ENCODE results near the gene ZNF384. TPM values are rescaled to one million over a fixed set of nuclear protein-coding genes. Genes with fewer than 3 reads are reported as not detected.

Gene ZNF384
- total and polyA plus RNA-seq, 3 donors from 2014 or later = 78.5 to 94.9 (median 85.1) TPM

DNA sequence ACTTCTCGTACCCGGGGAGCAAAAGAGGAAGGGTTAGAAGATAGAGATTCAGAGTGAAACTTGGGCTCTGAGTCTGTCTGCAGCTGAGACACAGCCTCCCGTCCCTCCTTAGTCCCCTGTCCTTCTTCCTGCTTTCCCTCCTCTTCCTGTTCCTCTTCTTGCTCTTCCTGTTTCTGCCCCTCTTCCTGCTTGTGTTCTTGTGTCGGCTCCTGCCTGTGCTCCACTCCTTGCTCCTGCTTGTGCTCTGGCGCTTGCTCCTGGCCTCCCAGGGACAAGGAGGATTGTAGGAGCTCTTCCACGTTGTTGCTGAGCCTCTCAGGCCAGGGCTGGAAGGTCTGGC lies 44.9 kb downstream of the ZNF384 start:
- TF ChIP-seq, protein P1, sequence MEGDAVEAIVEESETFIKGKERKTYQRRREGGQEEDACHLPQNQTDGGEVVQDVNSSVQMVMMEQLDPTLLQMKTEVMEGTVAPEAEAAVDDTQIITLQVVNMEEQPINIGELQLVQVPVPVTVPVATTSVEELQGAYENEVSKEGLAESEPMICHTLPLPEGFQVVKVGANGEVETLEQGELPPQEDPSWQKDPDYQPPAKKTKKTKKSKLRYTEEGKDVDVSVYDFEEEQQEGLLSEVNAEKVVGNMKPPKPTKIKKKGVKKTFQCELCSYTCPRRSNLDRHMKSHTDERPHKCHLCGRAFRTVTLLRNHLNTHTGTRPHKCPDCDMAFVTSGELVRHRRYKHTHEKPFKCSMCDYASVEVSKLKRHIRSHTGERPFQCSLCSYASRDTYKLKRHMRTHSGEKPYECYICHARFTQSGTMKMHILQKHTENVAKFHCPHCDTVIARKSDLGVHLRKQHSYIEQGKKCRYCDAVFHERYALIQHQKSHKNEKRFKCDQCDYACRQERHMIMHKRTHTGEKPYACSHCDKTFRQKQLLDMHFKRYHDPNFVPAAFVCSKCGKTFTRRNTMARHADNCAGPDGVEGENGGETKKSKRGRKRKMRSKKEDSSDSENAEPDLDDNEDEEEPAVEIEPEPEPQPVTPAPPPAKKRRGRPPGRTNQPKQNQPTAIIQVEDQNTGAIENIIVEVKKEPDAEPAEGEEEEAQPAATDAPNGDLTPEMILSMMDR (IDR thresholded peaks at IDR 0.05) = no peak
- Histone ChIP-seq H3K4me3 (no peak overlapping the region), H3K36me3 (ENCODE audit: low read depth, missing control alignments) (no peaks in the 10 kb centered on the region), H3K27me3 (no peaks in the 10 kb centered on the region), H3K27ac (no peak overlapping the region), H3K9me3 (no peaks in the 10 kb centered on the region), H3K4me1 (peaks cover 10% of the 10 kb centered on the region)
- 65 to 77% methylated on average over 6 of the region's 6 CpGs for WGBS, 2 donors
- intact Hi-C loops (cut with DNase I; ENCODE audit: low total_unique reads) = no loop called here
- DNase-seq = no peak

DNA sequence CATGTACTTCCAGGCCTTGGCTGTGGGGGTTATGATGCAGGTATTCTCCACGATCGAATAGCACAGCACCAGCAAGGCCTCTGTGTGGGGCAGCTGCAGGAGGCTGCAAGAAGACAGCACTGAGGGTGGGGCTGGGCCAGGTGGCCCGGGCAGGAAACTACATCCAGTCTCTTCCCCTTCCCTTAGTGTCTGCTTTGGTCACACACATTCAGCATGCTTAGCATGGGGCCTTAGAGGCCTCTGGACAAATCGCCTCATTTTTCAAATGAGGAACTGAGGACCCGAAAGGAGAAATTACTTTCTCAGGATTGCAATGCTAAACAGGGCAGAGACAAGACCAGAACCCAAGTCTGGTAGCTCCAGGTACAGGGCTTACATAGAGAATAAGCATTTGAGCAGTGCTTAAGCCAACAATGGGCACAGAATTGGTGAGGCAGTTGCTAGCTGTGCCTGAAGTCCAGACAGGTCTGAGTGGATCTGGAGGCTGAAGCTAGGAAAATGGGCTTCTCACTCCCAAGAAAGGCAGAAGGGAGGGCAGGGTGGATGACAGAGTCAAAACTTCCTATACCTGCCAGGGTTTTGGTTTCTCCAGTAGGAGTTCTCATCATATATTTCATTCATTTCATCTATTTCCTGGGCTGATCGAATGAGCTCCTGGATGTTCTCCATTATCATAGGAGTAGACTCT lies 45.5 kb downstream of the ZNF384 start:
- H3K9me3 ChIP-seq = no peaks in the 10 kb centered on the region
- no peak overlapping the region for H3K4me3 ChIP-seq
- H3K27ac ChIP-seq = no peak overlapping the region
- intact Hi-C loops (cut with DNase I; ENCODE audit: low total_unique reads) = no loop called here
- TF ChIP-seq, protein P1 (IDR thresholded peaks at IDR 0.05) = no peak
- no peak for TF ChIP-seq POLR2A (IDR thresholded peaks at IDR 0.05)
- 94 to 95% methylated on average over 6 of the region's 6 CpGs for WGBS, 2 donors
- H3K4me1 ChIP-seq = peaks cover 16% of the 10 kb centered on the region
- no peaks in the 10 kb centered on the region for H3K27me3 ChIP-seq
- no peak for DNase-seq
- H3K36me3 ChIP-seq (ENCODE audit: low read depth, missing control alignments) = no peaks in the 10 kb centered on the region

DNA sequence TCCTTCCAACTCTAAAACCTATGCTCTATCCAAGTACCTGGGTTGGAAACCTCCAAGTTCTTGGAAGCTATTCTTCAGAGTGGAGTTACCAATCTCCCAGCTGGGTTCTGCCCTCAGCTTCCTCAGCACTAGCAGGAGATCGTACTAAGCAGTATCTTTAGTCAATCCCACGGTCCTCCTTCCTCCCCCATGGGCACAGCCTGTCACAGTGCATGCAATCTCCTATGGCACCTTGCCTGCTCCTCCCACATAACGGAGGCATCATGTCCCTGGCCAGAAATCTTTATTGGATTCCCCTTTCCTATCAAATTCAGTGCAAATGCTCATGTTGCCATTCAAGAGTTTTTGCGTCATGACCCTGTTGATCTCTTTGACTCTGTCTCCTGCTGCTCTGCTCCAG lies 48.0 kb downstream of the ZNF384 start:
- Histone ChIP-seq H3K4me1 (peaks cover 18% of the 10 kb centered on the region), H3K27me3 (no peaks in the 10 kb centered on the region), H3K27ac (peak overlapping the region; percentile 25 to 39), H3K9me3 (no peaks in the 10 kb centered on the region), H3K36me3 (ENCODE audit: low read depth, missing control alignments) (no peaks in the 10 kb centered on the region), H3K4me3 (no peak overlapping the region)
- WGBS, 2 donors = 37 to 40% methylated on average over 4 of the region's 4 CpGs
- TF ChIP-seq, protein P1 (IDR thresholded peaks at IDR 0.05) = no peak
- no peak for TF ChIP-seq POLR2A (IDR thresholded peaks at IDR 0.05)
- DNase-seq = peak; percentile 84
- intact Hi-C loops (cut with DNase I; ENCODE audit: low total_unique reads) = no loop called here

DNA sequence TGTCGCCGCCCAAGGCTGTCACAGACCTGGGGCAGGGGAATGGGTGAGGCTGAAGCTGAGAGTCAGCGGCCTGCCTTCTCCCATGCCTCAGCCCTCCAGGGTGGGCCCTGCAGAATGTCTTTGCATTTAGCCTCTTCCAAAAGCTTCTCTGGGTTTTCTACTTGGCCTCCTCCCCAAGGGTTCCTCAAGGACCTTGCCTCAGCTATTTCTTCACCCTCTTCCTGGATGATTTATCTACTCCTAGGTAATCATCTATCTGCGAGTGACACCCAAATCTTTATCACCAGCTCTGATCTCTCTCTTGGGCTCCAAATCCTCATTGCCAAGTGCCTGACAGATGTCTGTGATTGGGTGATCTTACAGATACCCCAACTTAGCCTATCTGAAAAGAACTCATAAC lies 48.7 kb downstream of the ZNF384 start:
- Histone ChIP-seq H3K27ac (peak overlapping the region in 1 of 2 donors; percentile 25), H3K9me3 (no peaks in the 10 kb centered on the region), H3K27me3 (no peaks in the 10 kb centered on the region), H3K36me3 (ENCODE audit: low read depth, missing control alignments) (no peaks in the 10 kb centered on the region), H3K4me3 (no peak overlapping the region), H3K4me1 (peaks cover 18% of the 10 kb centered on the region)
- 89 to 93% methylated on average over 4 of the region's 4 CpGs for WGBS, 2 donors
- TF ChIP-seq, protein P1 (IDR thresholded peaks at IDR 0.05) = no peak
- no peak for TF ChIP-seq POLR2A (IDR thresholded peaks at IDR 0.05)
- no peak for DNase-seq
- intact Hi-C loops (cut with DNase I; ENCODE audit: low total_unique reads) = no loop called here

DNA sequence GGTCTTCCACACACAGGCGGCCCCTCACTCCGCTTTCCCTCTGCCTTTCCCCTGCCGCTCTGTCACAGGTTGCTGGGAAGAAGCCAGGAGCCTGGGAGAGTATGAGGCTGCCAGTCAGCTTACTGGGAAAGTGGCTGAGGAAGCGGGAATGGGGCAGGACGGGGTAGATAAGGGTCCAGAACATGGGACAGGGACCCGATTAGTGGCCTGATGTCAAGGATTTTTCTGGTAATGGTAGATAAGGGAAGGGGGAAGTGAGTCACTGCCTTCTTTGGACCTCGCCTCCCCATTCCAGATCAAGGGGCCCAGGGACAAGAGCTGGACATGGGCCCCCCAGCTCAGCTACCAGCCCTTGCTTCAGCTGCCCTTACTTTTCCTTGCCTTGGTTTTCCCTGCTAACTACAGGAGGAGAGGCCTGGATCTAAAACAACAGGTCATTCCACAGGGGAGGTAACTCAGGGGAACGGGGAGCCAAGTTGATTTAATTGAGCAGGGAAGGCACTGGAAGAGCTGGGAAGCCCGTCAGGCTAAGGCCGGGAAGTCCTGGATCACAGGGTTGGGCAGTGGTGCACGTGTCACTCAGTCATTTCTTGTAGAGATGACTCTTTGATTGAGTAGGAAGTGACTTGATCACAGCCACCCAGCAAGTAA lies 49.9 kb downstream of the ZNF384 start:
- DNase-seq = peak; percentile 36
- H3K9me3 ChIP-seq = no peaks in the 10 kb centered on the region
- intact Hi-C loops (cut with DNase I; ENCODE audit: low total_unique reads) = no loop called here
- no peak overlapping the region for H3K4me3 ChIP-seq
- H3K36me3 ChIP-seq (ENCODE audit: low read depth, missing control alignments) = no peaks in the 10 kb centered on the region
- no peaks in the 10 kb centered on the region for H3K27me3 ChIP-seq
- no peak overlapping the region for H3K27ac ChIP-seq
- peaks cover 18% of the 10 kb centered on the region for H3K4me1 ChIP-seq
- TF ChIP-seq, protein P1 (IDR thresholded peaks at IDR 0.05) = no peak
- no peak for TF ChIP-seq POLR2A (IDR thresholded peaks at IDR 0.05)
- 73 to 78% methylated on average over 11 of the region's 11 CpGs for WGBS, 2 donors

Data from testis (tissue), 3 donors.